HCT116 (cell line): ENCODE measurements around the gene SAG.

Experiments
- CEBPB ChIP-seq: IDR thresholded peaks from 2 replicates; pipeline ENCODE4 v1.6.1; 2012; ENCODE audit warnings: low read depth
- CTCF ChIP-seq, 3 experiments: fragments of 200-600 bp in 1 of 3; sonication (generic) in 1 of 3; IDR thresholded peaks in 2 of 3; conservative IDR thresholded peaks in 1 of 3; 2 replicates each; pipeline ENCODE4 v1.5.1; 2012 to 2017; ENCODE audit warnings: low read depth in 2 of 3, low read length in 2 of 3, antibody characterized with exemption in 1 of 3, borderline replicate concordance in 1 of 3, control low read depth in 1 of 3, mild to moderate bottlenecking in 1 of 3, mixed read lengths in 1 of 3, mixed run types in 1 of 3, moderate library complexity in 1 of 3; ENCODE audit not compliant: insufficient read depth in 1 of 3
- EGR1 ChIP-seq: IDR thresholded peaks from 2 replicates; pipeline ENCODE4 v1.6.1; 2012; ENCODE audit warnings: low read depth
- EZH2phosphoT487 ChIP-seq: fragments of 200-600 bp; IDR thresholded peaks from 2 replicates; pipeline ENCODE4 v1.6.1; 2018; ENCODE audit warnings: antibody characterized with exemption, borderline replicate concordance
- POLR2AphosphoS5 ChIP-seq: IDR thresholded peaks from 2 replicates; pipeline ENCODE4 v1.6.1; 2011; ENCODE audit warnings: mild to moderate bottlenecking, low read depth, low read length, moderate library complexity
- RAD21 ChIP-seq: IDR thresholded peaks from 2 replicates; pipeline ENCODE4 v1.6.1; 2012; ENCODE audit warnings: low read depth, mild to moderate bottlenecking
- REST ChIP-seq: IDR thresholded peaks from 2 replicates; pipeline ENCODE4 v1.6.1; 2012; ENCODE audit warnings: low read depth
- ZBTB33 ChIP-seq: IDR thresholded peaks from 2 replicates; pipeline ENCODE4 v1.6.1; 2011; ENCODE audit warnings: mild to moderate bottlenecking, low read length, moderate library complexity; ENCODE audit not compliant: insufficient replicate concordance; ENCODE audit errors: extremely low read depth

DNA sequence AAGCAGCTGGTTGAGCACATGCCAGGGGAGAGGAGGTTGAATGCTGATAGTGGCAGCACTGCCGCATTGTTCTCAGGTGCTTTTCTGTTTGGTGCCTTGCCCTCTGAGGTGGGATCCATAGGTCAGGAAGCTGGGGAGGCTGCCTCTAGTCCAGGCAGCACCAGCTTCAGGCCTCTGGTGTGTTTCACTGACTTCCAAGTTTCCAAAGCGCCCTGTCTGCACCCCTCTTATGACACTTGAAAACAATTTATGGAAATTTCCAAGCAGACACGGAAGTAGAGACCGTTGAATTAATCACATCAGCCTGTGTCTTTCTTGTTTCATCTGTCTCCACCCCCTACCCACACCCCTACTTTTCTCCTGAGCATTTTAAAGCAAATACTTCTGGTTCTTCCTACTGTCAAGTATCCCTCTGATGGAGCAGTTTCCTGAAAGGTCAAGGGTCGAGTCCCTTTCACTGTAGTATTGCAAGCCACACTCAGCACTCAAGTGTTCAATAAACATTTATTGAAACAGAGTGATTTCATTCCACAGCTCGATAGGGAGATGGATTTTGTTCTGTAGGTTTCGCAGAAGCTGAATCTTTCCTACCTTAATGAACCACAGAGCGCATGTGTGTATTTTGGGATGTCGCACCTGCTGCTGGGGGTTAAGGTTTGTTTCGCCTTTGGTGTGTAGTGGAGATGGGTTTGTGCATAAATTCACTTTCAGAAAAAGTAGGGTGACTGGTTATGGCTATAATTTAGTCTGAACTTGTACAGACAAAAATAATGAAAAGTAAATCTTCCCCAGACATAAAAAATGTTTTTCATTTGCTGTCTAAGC is 68.1 kb downstream of the SAG start:
- TF ChIP-seq EGR1 (no peak), EZH2phosphoT487 (no peak), REST (no peak), CTCF (IDR thresholded peaks at IDR 0.05 in 2 of 3, conservative IDR thresholded peaks at IDR 0.05 in 1 of 3; ENCODE audit: borderline replicate concordance in 1 of 3, insufficient read depth in 1 of 3, low read depth in 2 of 3, low read length in 2 of 3) (no peak), POLR2AphosphoS5 (no peak), CEBPB (no peak), ZBTB33 (no peak), RAD21 (no peak)
